Measurements from ENCODE around the gene SIN3A.

SIN3A gene

GRCh38 chr15:75362642-75363249 lies 88.7 kb downstream of the SIN3A start:
- no peak for TF ChIP-seq REST (IDR thresholded peaks at IDR 0.05; ENCODE audit: low read depth)
- TF ChIP-seq CREB1 (IDR thresholded peaks at IDR 0.05; ENCODE audit: low read depth): no peak
- TF ChIP-seq MAX (IDR thresholded peaks at IDR 0.05): no peak
- no peak for TF ChIP-seq EGR1 (IDR thresholded peaks at IDR 0.05)
- TF ChIP-seq YY1 (IDR thresholded peaks at IDR 0.05; ENCODE audit: low read depth): no peak
- TF ChIP-seq TAF1 (IDR thresholded peaks at IDR 0.05; ENCODE audit: low read depth): no peak
- no peak for TF ChIP-seq FOXM1 (IDR thresholded peaks at IDR 0.05; ENCODE audit: borderline replicate concordance, low read depth)
- TF ChIP-seq ZBTB7A (IDR thresholded peaks at IDR 0.05; ENCODE audit: low read depth): no peak
- no peak for TF ChIP-seq NFIC (IDR thresholded peaks at IDR 0.05)
- TF ChIP-seq EP300 (IDR thresholded peaks at IDR 0.05; ENCODE audit: borderline replicate concordance): no peak

GRCh38 chr15:75361989-75362641 lies 89.4 kb downstream of the SIN3A start:
- no peak for TF ChIP-seq CEBPB (IDR thresholded peaks at IDR 0.05)
- no peak for TF ChIP-seq MAX (IDR thresholded peaks at IDR 0.05)
- no peak for TF ChIP-seq ZBTB7A (IDR thresholded peaks at IDR 0.05; ENCODE audit: low read depth)
- no peak for TF ChIP-seq TAF1 (IDR thresholded peaks at IDR 0.05; ENCODE audit: low read depth)
- TF ChIP-seq RAD21 (IDR thresholded peaks at IDR 0.05; ENCODE audit: low read depth): no peak
- no peak for TF ChIP-seq TCF12 (IDR thresholded peaks at IDR 0.05; ENCODE audit: low read depth)
- TF ChIP-seq EP300 (IDR thresholded peaks at IDR 0.05; ENCODE audit: borderline replicate concordance): no peak
- no peak for TF ChIP-seq REST (IDR thresholded peaks at IDR 0.05; ENCODE audit: low read depth)
- TF ChIP-seq USF1 (IDR thresholded peaks at IDR 0.05): no peak
- TF ChIP-seq CREB1 (IDR thresholded peaks at IDR 0.05; ENCODE audit: low read depth): no peak

- no peak for TF ChIP-seq CREB1 (IDR thresholded peaks at IDR 0.05; ENCODE audit: low read depth)
- no peak for TF ChIP-seq MAX (IDR thresholded peaks at IDR 0.05)
- TF ChIP-seq EGR1 (IDR thresholded peaks at IDR 0.05): no peak
- TF ChIP-seq YY1 (IDR thresholded peaks at IDR 0.05; ENCODE audit: low read depth): no peak
- TF ChIP-seq USF1 (IDR thresholded peaks at IDR 0.05): no peak
- TF ChIP-seq EP300 (IDR thresholded peaks at IDR 0.05; ENCODE audit: borderline replicate concordance): no peak
- no peak for TF ChIP-seq TAF1 (IDR thresholded peaks at IDR 0.05; ENCODE audit: low read depth)
- no peak for TF ChIP-seq REST (IDR thresholded peaks at IDR 0.05; ENCODE audit: low read depth)
- TF ChIP-seq TEAD4 (IDR thresholded peaks at IDR 0.05): no peak
- no peak for TF ChIP-seq NFIC (IDR thresholded peaks at IDR 0.05)
- no peak for TF ChIP-seq RAD21 (IDR thresholded peaks at IDR 0.05; ENCODE audit: low read depth)
- TF ChIP-seq ZBTB7A (IDR thresholded peaks at IDR 0.05; ENCODE audit: low read depth): no peak
- TF ChIP-seq TCF12 (IDR thresholded peaks at IDR 0.05; ENCODE audit: low read depth): no peak
- no peak for TF ChIP-seq FOXM1 (IDR thresholded peaks at IDR 0.05; ENCODE audit: borderline replicate concordance, low read depth)
- TF ChIP-seq CEBPB (IDR thresholded peaks at IDR 0.05): no peak
Measured at GRCh38 chr15:75361361-75361988, 90.0 kb downstream of the SIN3A start.

All from Ishikawa (cell line).